Measurements from ENCODE around the gene PMPCA. TPM values are rescaled to one million over a fixed set of nuclear protein-coding genes. Genes with fewer than 3 reads are reported as not detected.

Gene PMPCA
- total RNA-seq, 4 donors from 2014 or later: 35.9 to 63.1 (median 42.7) TPM

- intact Hi-C loops (cut with DNase I; ENCODE audit: low total_unique reads) (loop anchor here (2.0 kb wide), 1 partner anchor 28 kb away; the partner anchor contains the start of genes ENTR1 and PMPCA), in situ Hi-C loops (cut with MboI; ENCODE audit: low sequenced_read_pairs in 4 of 4) (no loop called here)
- no peak for DNase-seq
- Histone ChIP-seq H3K36me3 (peaks cover 0 to 31% of the 10 kb centered on the region in 2 donors), H3K27ac (peak overlapping the region; percentile 59 to 88 (median 76)), H3K4me1 (peaks cover 27 to 30% of the 10 kb centered on the region in 2 donors), H3K4me3 (peak overlapping the region; percentile 58 to 86 (median 68)), H3K27me3 (no peaks in the 10 kb centered on the region), H3K9me3 (no peaks in the 10 kb centered on the region)
- peak; percentile 44 to 45 for ATAC-seq
- no peak for TF ChIP-seq POLR2A (IDR thresholded peaks at IDR 0.05)
- TF ChIP-seq, protein P1, sequence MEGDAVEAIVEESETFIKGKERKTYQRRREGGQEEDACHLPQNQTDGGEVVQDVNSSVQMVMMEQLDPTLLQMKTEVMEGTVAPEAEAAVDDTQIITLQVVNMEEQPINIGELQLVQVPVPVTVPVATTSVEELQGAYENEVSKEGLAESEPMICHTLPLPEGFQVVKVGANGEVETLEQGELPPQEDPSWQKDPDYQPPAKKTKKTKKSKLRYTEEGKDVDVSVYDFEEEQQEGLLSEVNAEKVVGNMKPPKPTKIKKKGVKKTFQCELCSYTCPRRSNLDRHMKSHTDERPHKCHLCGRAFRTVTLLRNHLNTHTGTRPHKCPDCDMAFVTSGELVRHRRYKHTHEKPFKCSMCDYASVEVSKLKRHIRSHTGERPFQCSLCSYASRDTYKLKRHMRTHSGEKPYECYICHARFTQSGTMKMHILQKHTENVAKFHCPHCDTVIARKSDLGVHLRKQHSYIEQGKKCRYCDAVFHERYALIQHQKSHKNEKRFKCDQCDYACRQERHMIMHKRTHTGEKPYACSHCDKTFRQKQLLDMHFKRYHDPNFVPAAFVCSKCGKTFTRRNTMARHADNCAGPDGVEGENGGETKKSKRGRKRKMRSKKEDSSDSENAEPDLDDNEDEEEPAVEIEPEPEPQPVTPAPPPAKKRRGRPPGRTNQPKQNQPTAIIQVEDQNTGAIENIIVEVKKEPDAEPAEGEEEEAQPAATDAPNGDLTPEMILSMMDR (IDR thresholded peaks at IDR 0.05 in 4 of 5, conservative IDR thresholded peaks at IDR 0.05 in 1 of 5): no peak
Observed at GRCh38 chr9:136438548-136439480, 28.4 kb downstream of the PMPCA start.

DNA sequence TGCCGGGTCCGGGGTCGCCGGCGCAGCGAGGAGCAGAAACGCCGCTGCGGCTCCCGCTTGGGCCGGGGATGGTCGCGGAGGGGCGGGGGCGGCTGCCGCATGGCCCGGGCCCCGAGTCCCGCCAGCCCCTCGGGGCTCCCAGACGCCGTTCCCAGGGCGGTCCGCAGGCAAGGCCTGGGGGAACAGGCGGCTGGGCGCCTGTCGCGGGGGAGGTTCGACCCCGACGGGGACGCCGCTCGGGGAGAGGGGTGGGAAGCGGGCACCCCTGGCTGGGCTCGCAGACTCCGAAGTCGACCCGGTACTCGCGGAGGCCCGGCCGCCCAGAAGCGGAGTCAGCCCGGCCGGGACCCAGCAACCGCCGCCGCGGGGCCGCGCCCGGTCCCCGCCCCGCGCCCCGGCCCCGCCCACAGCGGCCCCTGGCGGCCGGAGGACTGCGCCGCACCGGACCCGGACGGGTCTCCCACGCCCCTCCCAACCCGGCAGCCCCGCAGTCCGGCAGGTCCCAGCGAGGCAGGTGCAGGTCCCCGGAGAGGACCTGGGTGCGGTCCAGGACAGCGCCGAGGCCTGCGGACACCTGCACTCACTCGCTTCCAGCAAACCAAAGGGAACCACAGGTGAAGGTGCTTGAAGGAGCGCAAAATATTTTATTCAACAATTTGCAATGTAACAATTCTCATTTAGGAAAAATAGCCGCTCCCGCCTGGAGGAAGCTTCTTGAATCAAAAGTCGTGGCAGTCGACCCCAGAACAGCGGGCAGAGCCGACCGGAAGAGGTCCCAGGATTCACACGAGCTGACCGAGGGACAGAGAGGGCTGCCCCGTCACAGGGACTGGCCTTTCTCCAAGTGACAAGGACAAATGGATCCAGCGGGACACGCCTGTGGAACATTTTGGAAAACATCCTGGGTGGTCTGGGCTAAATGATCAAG lies 29.3 kb downstream of the PMPCA start, which contains the start of gene INPP5E:
Gene INPP5E, minus strand, starts transcription at position 365 of the 928 bp plus-strand sequence. CDS start 426 bp downstream, outside the sequence.
- no peaks in the 10 kb centered on the region for H3K9me3 ChIP-seq

GRCh38 chr9:136441191-136441680 lies 30.8 kb downstream of the PMPCA start:
- Histone ChIP-seq H3K27me3 (no peaks in the 10 kb centered on the region), H3K4me1 (peaks cover 26 to 30% of the 10 kb centered on the region in 2 donors), H3K27ac (peak overlapping the region in 3 of 4 donors; percentile 65 to 88 (median 86)), H3K4me3 (no peak overlapping the region), H3K9me3 (no peaks in the 10 kb centered on the region), H3K36me3 (peaks cover 0 to 55% of the 10 kb centered on the region in 2 donors)
- intact Hi-C loops (cut with DNase I; ENCODE audit: low total_unique reads): no loop called here
- ATAC-seq (no peak), DNase-seq (no peak)
- TF ChIP-seq, protein P1 (IDR thresholded peaks at IDR 0.05 in 4 of 5, conservative IDR thresholded peaks at IDR 0.05 in 1 of 5): no peak
- in situ Hi-C loops (cut with MboI; ENCODE audit: low sequenced_read_pairs in 4 of 4): no loop called here

More for the DNA sequence above, 29.3 kb downstream of the PMPCA start, which contains the start of gene INPP5E:
- ATAC-seq (peak; percentile 86 to 87), DNase-seq (peak; percentile 23 to 58)
- in situ Hi-C loops (cut with MboI; ENCODE audit: low sequenced_read_pairs in 4 of 4) (no loop called here), intact Hi-C loops (cut with DNase I; ENCODE audit: low total_unique reads) (loop anchor here (2.0 kb wide), 1 partner anchor 29 kb away; the partner anchor contains the start of genes ENTR1 and PMPCA)
- H3K27me3 ChIP-seq: no peaks in the 10 kb centered on the region
- H3K4me1 ChIP-seq: peaks cover 27 to 30% of the 10 kb centered on the region in 2 donors
- peak within 1 kb of the TSS; percentile 59 to 88 (median 76) for H3K27ac ChIP-seq
- TF ChIP-seq, protein P1 (IDR thresholded peaks at IDR 0.05 in 4 of 5, conservative IDR thresholded peaks at IDR 0.05 in 1 of 5): peak; percentile 66 to 97 (median 74)
- peak in 1 of 2 donors; percentile 25 for TF ChIP-seq POLR2A (IDR thresholded peaks at IDR 0.05)
- peak within 1 kb of the TSS; percentile 58 to 86 (median 68) for H3K4me3 ChIP-seq
- peaks cover 0 to 40% of the 10 kb centered on the region in 2 donors for H3K36me3 ChIP-seq

- H3K27me3 ChIP-seq: no peaks in the 10 kb centered on the region
- peaks cover 0 to 61% of the 10 kb centered on the region in 2 donors for H3K36me3 ChIP-seq
- no peaks in the 10 kb centered on the region for H3K9me3 ChIP-seq
- H3K4me1 ChIP-seq: peaks cover 23 to 30% of the 10 kb centered on the region in 2 donors
- intact Hi-C loops (cut with DNase I; ENCODE audit: low total_unique reads) (no loop called here), in situ Hi-C loops (cut with MboI; ENCODE audit: low sequenced_read_pairs in 4 of 4) (no loop called here)
- TF ChIP-seq, protein P1 (IDR thresholded peaks at IDR 0.05 in 4 of 5, conservative IDR thresholded peaks at IDR 0.05 in 1 of 5): no peak
- no peak for TF ChIP-seq POLR2A (IDR thresholded peaks at IDR 0.05)
- no peak overlapping the region for H3K4me3 ChIP-seq
- H3K27ac ChIP-seq: peak overlapping the region in 1 of 4 donors; percentile 20
- DNase-seq: no peak
- ATAC-seq: no peak
Observed at GRCh38 chr9:136441681-136442245, 31.3 kb downstream of the PMPCA start.

All from gastrocnemius medialis (tissue), 4 donors.